Measurements from ENCODE around the gene TRAPPC3L. TPM values are rescaled to one million over a fixed set of nuclear protein-coding genes. Genes with fewer than 3 reads are reported as not detected.

TRAPPC3L gene
- total RNA-seq, 1 experiment from 2014 or later: not detected

DNA sequence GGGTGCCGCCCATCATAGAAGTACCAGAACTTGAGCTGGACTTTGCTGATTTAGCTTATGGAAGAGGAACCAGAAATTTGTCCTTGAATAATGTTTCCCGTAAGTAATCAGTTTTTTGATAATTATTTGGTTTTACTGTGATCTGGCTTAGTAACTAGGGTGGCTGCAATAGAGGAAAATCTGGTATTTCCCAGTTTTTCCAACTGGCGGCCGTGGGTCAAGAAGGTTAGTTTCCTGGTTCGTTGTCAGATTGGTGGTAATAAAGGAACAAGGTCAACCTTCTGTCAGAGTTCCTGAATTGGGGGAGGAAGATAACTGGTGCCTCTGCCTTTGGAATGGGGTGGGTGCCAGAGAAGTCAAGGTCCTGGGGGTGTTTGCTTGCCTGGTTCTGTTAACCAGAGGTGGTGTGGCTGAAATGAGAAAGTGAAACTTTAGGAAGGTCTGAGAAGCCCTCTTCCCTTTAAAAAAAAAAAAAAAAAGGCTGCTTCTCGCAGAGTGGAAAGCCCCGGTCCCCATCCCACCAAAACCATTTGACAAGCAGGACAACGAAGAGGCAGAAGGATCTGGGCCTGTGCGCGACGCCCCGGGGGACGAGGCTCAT is 84.1 kb downstream of the TRAPPC3L start, which contains the start of gene CALHM6:
Gene CALHM6, plus strand, starts transcription at position 45 of the 601 bp plus-strand sequence. Its CDS starts 555 bp downstream, at position 600.
- H3K27me3 Mint-ChIP-seq (ENCODE audit: low read depth): peaks cover 63% of the 10 kb centered on the region
- H2BK120ac ChIP-seq (ENCODE audit: low read depth, low read length, poor library complexity, severe bottlenecking): no peak within 1 kb of the TSS

More for the DNA sequence above, 84.1 kb downstream of the TRAPPC3L start, which contains the start of gene CALHM6:
- Histone ChIP-seq H4K5ac (ENCODE audit: insufficient read length, low read depth, low read length) (no peak within 1 kb of the TSS), H3K4ac (ENCODE audit: low read depth, low read length) (no peak within 1 kb of the TSS), H3K14ac (ENCODE audit: insufficient read depth, low read length) (peak within 1 kb of the TSS; percentile 73; the same call in 1 of the 2 replicates), H2AK5ac (ENCODE audit: insufficient read length, low read length) (no peak within 1 kb of the TSS), H3K27ac (ENCODE audit: insufficient read length, low read depth, low read length) (no peak within 1 kb of the TSS), H2BK20ac (ENCODE audit: low read depth, low read length, poor library complexity, severe bottlenecking) (no peak within 1 kb of the TSS), H4K20me1 (ENCODE audit: control insufficient read depth, insufficient read depth, insufficient read length) (no peaks in the 10 kb centered on the region), H3T11ph (ENCODE audit: low read length) (no peak within 1 kb of the TSS), H3K27me3 (ENCODE audit: insufficient read depth, low read length) (peaks cover 7% of the 10 kb centered on the region; the same call in 1 of the 2 replicates), H4K91ac (ENCODE audit: insufficient read length, low read depth, low read length) (no peak within 1 kb of the TSS), H2BK5ac (ENCODE audit: insufficient read length, low read length) (no peak within 1 kb of the TSS), H3K23me2 (ENCODE audit: insufficient read length, low read depth, low read length, poor library complexity, severe bottlenecking) (peaks cover 6% of the 10 kb centered on the region), H3K79me2 (ENCODE audit: insufficient read depth, low read length) (no peaks in the 10 kb centered on the region), H2AFZ (ENCODE audit: low read length) (no peak within 1 kb of the TSS), H3K23ac (ENCODE audit: insufficient read length, low read depth, low read length) (no peak within 1 kb of the TSS), H3K4me2 (ENCODE audit: insufficient read depth, insufficient read length, low read length) (peak within 1 kb of the TSS; percentile 14), H3K4me1 (ENCODE audit: insufficient read depth, low read length) (peaks cover 2% of the 10 kb centered on the region; the same call in 1 of the 2 replicates), H3K18ac (ENCODE audit: insufficient read length, low read depth, low read length) (no peak within 1 kb of the TSS), H3K79me1 (ENCODE audit: insufficient read depth, low read depth, low read length, poor library complexity, severe bottlenecking) (no peaks in the 10 kb centered on the region), H2BK12ac (ENCODE audit: insufficient read length, low read depth, low read length) (no peak within 1 kb of the TSS), H2BK15ac (ENCODE audit: low read depth, low read length) (no peak within 1 kb of the TSS), H4K8ac (replicated peaks; ENCODE audit: insufficient read length, low read depth, low read length) (no peak within 1 kb of the TSS), H3K56ac (ENCODE audit: insufficient read length, low read depth, low read length) (no peak within 1 kb of the TSS), H3K9me3 (ENCODE audit: control insufficient read depth, low read depth, low read length) (no peaks in the 10 kb centered on the region), H3K9ac (ENCODE audit: extremely low read depth, insufficient read length, low read length) (no peak within 1 kb of the TSS)
- H3K27ac Mint-ChIP-seq: no peak within 1 kb of the TSS
- peaks cover 16 to 27% of the 10 kb centered on the region in 2 experiments for H3K4me1 Mint-ChIP-seq
- H3K36me3 Mint-ChIP-seq (ENCODE audit: insufficient read depth in 1 of 3, low read depth in 3 of 3): no peaks in the 10 kb centered on the region
- H3K4me3 Mint-ChIP-seq: peak within 1 kb of the TSS; percentile 58 to 69
- no peak for TF ChIP-seq CTCF (conservative IDR thresholded peaks at IDR 0.05)
- no CpG with 5 or more reads among the region's 13 CpGs for WGBS (ENCODE audit: extremely low coverage, insufficient read length, low lambda C conversion rate)
- no peaks in the 10 kb centered on the region for H3K9me3 Mint-ChIP-seq
- DNase-seq: no peak

Data from H9 (cell line).